ENCODE measurements around the gene SLC7A9. TPM values are rescaled to one million over a fixed set of nuclear protein-coding genes. Genes with fewer than 3 reads are reported as not detected.

Gene SLC7A9
- total and polyA plus RNA-seq, 10 of the 15 experiments (the other 5 are each of a cell fraction or from before 2014, with no cell fraction given) = 0.13 to 0.17 TPM; not detected in 8

- no peak overlapping the region for H3K27ac ChIP-seq (ENCODE audit: control insufficient read depth, insufficient read depth)
- H3K36me3 ChIP-seq (ENCODE audit: control insufficient read depth in 2 of 2, insufficient read depth in 2 of 2, low read length in 1 of 2) = no peaks in the 10 kb centered on the region
- no peaks in the 10 kb centered on the region for H3K4me1 ChIP-seq (ENCODE audit: control insufficient read depth, insufficient read depth, low read length)
- H3K4me2 ChIP-seq (ENCODE audit: control insufficient read depth, insufficient read depth) = no peak overlapping the region
- no peak for ATAC-seq
- DNase-seq (ENCODE audit: low read depth, low spot score) = no peak
- H3K9ac ChIP-seq (ENCODE audit: control insufficient read depth, insufficient read depth, low read length) = no peak overlapping the region
- BruUV-seq (replicated peaks) = no TSS peak
- ChIA-PET POLR2A (no interaction called here), RAD21 (ENCODE audit: unreplicated experiment) (no interaction called here), CTCF (no interaction called here), SMC1A (ENCODE audit: uncharacterized antibody, unreplicated experiment) (no interaction called here)
- H3K27me3 ChIP-seq (replicated peaks in 1 of 2; ENCODE audit: control insufficient read depth in 2 of 2, insufficient read depth in 2 of 2, low read length in 1 of 2) = no peaks in the 10 kb centered on the region
- H3K79me2 ChIP-seq (ENCODE audit: control insufficient read depth, insufficient read depth, low read length) = no peaks in the 10 kb centered on the region
- no peak for FAIRE-seq
- H4K20me1 ChIP-seq (ENCODE audit: control insufficient read depth, insufficient read depth) = no peaks in the 10 kb centered on the region
- in situ Hi-C loops (cut with MboI) (no loop called here), intact Hi-C loops (cut with micrococcal nuclease; ENCODE audit: unreplicated experiment) (no loop called here)
- H3K4me3 ChIP-seq = no peak overlapping the region
- 65% methylated on average over 19 of the region's 19 CpGs for WGBS (ENCODE audit: insufficient coverage, insufficient replicate concordance, low lambda C conversion rate, missing lambda C conversion rate)
- no peak for TF ChIP-seq MYB (IDR thresholded peaks at IDR 0.05; ENCODE audit: borderline replicate concordance, low read depth, low read length)
- no peak for TF ChIP-seq ZNF217 (IDR thresholded peaks at IDR 0.05)
- no peak for TF ChIP-seq MXI1 (IDR thresholded peaks at IDR 0.05; ENCODE audit: low read depth, low read length)
- no peak for TF ChIP-seq DPF2 (IDR thresholded peaks at IDR 0.05)
- TF ChIP-seq NR2C1 (IDR thresholded peaks at IDR 0.05) = no peak
- TF ChIP-seq ESRRA (IDR thresholded peaks at IDR 0.05; ENCODE audit: low read length) = no peak
- no peak for TF ChIP-seq ZNF274 (IDR thresholded peaks at IDR 0.05; ENCODE audit: insufficient read depth, insufficient read length)
- no peak for TF ChIP-seq JUND (IDR thresholded peaks at IDR 0.05; ENCODE audit: low read depth, low read length)
- no peak for TF ChIP-seq SPI1 (IDR thresholded peaks at IDR 0.05; ENCODE audit: borderline replicate concordance, insufficient read depth, low read depth, low read length)
- TF ChIP-seq BACH1 (IDR thresholded peaks at IDR 0.05; ENCODE audit: borderline replicate concordance) = no peak
- TF ChIP-seq, protein P1, sequence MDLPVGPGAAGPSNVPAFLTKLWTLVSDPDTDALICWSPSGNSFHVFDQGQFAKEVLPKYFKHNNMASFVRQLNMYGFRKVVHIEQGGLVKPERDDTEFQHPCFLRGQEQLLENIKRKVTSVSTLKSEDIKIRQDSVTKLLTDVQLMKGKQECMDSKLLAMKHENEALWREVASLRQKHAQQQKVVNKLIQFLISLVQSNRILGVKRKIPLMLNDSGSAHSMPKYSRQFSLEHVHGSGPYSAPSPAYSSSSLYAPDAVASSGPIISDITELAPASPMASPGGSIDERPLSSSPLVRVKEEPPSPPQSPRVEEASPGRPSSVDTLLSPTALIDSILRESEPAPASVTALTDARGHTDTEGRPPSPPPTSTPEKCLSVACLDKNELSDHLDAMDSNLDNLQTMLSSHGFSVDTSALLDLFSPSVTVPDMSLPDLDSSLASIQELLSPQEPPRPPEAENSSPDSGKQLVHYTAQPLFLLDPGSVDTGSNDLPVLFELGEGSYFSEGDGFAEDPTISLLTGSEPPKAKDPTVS (IDR thresholded peaks at IDR 0.05; ENCODE audit: low read depth, low read length) = no peak
- TF ChIP-seq CHD1 (IDR thresholded peaks at IDR 0.05; ENCODE audit: low read depth, low read length) = no peak
- H2AFZ ChIP-seq (ENCODE audit: control insufficient read depth, low read depth, low read length) = no peak overlapping the region
- no peaks in the 10 kb centered on the region; the same call in 2 of the 3 replicates for H3K9me3 ChIP-seq (replicated peaks; ENCODE audit: control insufficient read depth, insufficient read depth, low read length)
These were observed 25.8 kb downstream of the SLC7A9 start for GRCh38 chr19:32843716-32844245.
